A673 (cell line): ENCODE results near the gene ATPAF1. TPM values are rescaled to one million over a fixed set of nuclear protein-coding genes. Genes with fewer than 3 reads are reported as not detected.

Experiments used
- BruUV-seq: library from RNA; stranded (reverse); fragments of 400-500 nt; replicated peaks from 2 replicates; lab custom pipeline; 2021; lab: Mats Ljungman, UMichigan
- CTCF ChIA-PET: fragments of 300-600 bp; sonication (Branson Sonifier 250); formaldehyde crosslinking; loops from one replicate; lab custom pipeline; 2022; ENCODE audit warnings: antibody characterized with exemption; lab: Charles Lee
- POLR2A ChIA-PET: fragments of 300-600 bp; sonication (Branson Sonifier 250); formaldehyde crosslinking; loops from one replicate; lab custom pipeline; 2022; ENCODE audit warnings: antibody characterized with exemption; ENCODE audit not compliant: low non-redundant PET; lab: Charles Lee
- DNase-seq: peaks from one replicate; pipeline ENCODE4 v3.0.0-alpha.2; 2015; ENCODE audit warnings: low spot score
- H3K27ac ChIP-seq: fragments of 200-600 bp; sonication (generic); 2 replicates; pipeline ENCODE4 v1.5.1; 2016; ENCODE audit warnings: mixed run types, low read depth, mild to moderate bottlenecking, mixed read lengths, antibody characterized with exemption, low read length; ENCODE audit not compliant: poor library complexity, severe bottlenecking
- H3K27me3 ChIP-seq: fragments of 200-600 bp; sonication (generic); replicated peaks from 2 replicates; pipeline ENCODE4 v1.6.1; 2017; ENCODE audit warnings: mixed run types, low read depth, mild to moderate bottlenecking, mixed read lengths, antibody characterized with exemption, low read length; ENCODE audit not compliant: insufficient read depth, poor library complexity
- H3K36me3 ChIP-seq: fragments of 200-600 bp; sonication (generic); 2 replicates; pipeline ENCODE4 v1.6.1; 2016; ENCODE audit warnings: mixed run types, mild to moderate bottlenecking, mixed read lengths, antibody characterized with exemption, low read length; ENCODE audit not compliant: insufficient read depth, poor library complexity, severe bottlenecking
- H3K4me1 ChIP-seq: fragments of 200-600 bp; sonication (generic); 2 replicates; pipeline ENCODE4 v1.6.1; 2017; ENCODE audit warnings: mixed run types, mild to moderate bottlenecking, mixed read lengths, antibody characterized with exemption, low read length; ENCODE audit not compliant: insufficient read depth, poor library complexity, severe bottlenecking
- H3K4me3 ChIP-seq: fragments of 200-600 bp; sonication (generic); 2 replicates; pipeline ENCODE4 v1.5.1; 2016; ENCODE audit warnings: low read depth, mixed run types, mild to moderate bottlenecking, mixed read lengths, low read length; ENCODE audit not compliant: poor library complexity, severe bottlenecking
- H3K9me3 ChIP-seq: fragments of 200-600 bp; sonication (generic); 2 replicates; pipeline ENCODE4 v1.6.1; 2016; ENCODE audit warnings: mixed run types, low read depth, mild to moderate bottlenecking, mixed read lengths, antibody characterized with exemption, low read length; ENCODE audit not compliant: poor library complexity, severe bottlenecking
- CTCF ChIP-seq: fragments of 300-800, 200-600 bp; sonication (generic); conservative IDR thresholded peaks from 2 replicates; pipeline ENCODE4 v1.5.1; 2017; ENCODE audit warnings: low read depth, mild to moderate bottlenecking, antibody characterized with exemption, low read length, moderate library complexity, mixed read lengths
- EZH2 ChIP-seq: fragments of 200-600 bp; sonication (generic); IDR thresholded peaks from 2 replicates; pipeline ENCODE4 v1.6.1; 2017; ENCODE audit warnings: borderline replicate concordance, low read depth, mild to moderate bottlenecking, mixed read lengths, antibody characterized with exemption, low read length; ENCODE audit not compliant: poor library complexity, severe bottlenecking
- intact Hi-C: fragments of 100-400 bp; cut with micrococcal nuclease; formaldehyde crosslinking; loops from one replicate; pipeline ENCODE4 v1.10.0; 2022; ENCODE audit not compliant: unreplicated experiment
- total RNA-seq: library from RNA; stranded (reverse); gene quantifications from 2 replicates; pipeline ENCODE4 v1.2.3, GENCODE V29; 2021

The ATPAF1 gene
- total RNA-seq, 1 experiment from 2014 or later, result 41.7 TPM

GRCh38 chr1:46659307-46659870 lies 8.8 kb downstream of the ATPAF1 start:
- ChIA-PET POLR2A (no interaction called here), CTCF (no interaction called here)
- intact Hi-C loops, result no loop called here
- H3K9me3 ChIP-seq, result no peaks in the 10 kb centered on the region
- no peaks in the 10 kb centered on the region for H3K27me3 ChIP-seq
- no TSS peak for BruUV-seq
- TF ChIP-seq CTCF (no peak), EZH2 (no peak)
- peaks cover 31% of the 10 kb centered on the region for H3K36me3 ChIP-seq
- no peak overlapping the region for H3K27ac ChIP-seq
- H3K4me1 ChIP-seq, result no peaks in the 10 kb centered on the region
- DNase-seq, result no peak
- no peak overlapping the region for H3K4me3 ChIP-seq

- Histone ChIP-seq H3K27me3 (no peaks in the 10 kb centered on the region), H3K9me3 (no peaks in the 10 kb centered on the region), H3K4me3 (no peak overlapping the region), H3K4me1 (no peaks in the 10 kb centered on the region), H3K36me3 (peaks cover 21% of the 10 kb centered on the region), H3K27ac (no peak overlapping the region)
- no peak for DNase-seq
- CTCF ChIA-PET, result no interaction called here
- no TSS peak for BruUV-seq
- TF ChIP-seq CTCF (no peak), EZH2 (no peak)
- POLR2A ChIA-PET, result no interaction called here
- intact Hi-C loops, result no loop called here
Observed at GRCh38 chr1:46657775-46658174, 10.4 kb downstream of the ATPAF1 start.

GRCh38 chr1:46656643-46657042 lies 11.5 kb downstream of the ATPAF1 start:
- no TSS peak for BruUV-seq
- no peak for DNase-seq
- no peak for TF ChIP-seq CTCF
- no peak for TF ChIP-seq EZH2
- no peaks in the 10 kb centered on the region for H3K4me1 ChIP-seq
- no peak overlapping the region for H3K4me3 ChIP-seq
- POLR2A ChIA-PET, result no interaction called here
- H3K9me3 ChIP-seq, result no peaks in the 10 kb centered on the region
- no peaks in the 10 kb centered on the region for H3K27me3 ChIP-seq
- intact Hi-C loops, result no loop called here
- no peak overlapping the region for H3K27ac ChIP-seq
- peaks cover 21% of the 10 kb centered on the region for H3K36me3 ChIP-seq
- CTCF ChIA-PET, result no interaction called here
